ENCODE results near the gene CYP4F8.
"Not testable (repeated sequence)": the region's sequence is repeated elsewhere in the genome, so short reads cannot be mapped to it uniquely, and the experiment has no call there.

CYP4F8 gene

GRCh38 chr19:15666186-15666585 is 51.2 kb downstream of the CYP4F8 start:
- H3K9me3 ChIP-seq: no peaks in the 10 kb centered on the region
- H3K36me3 ChIP-seq: no peaks in the 10 kb centered on the region
- no peaks in the 10 kb centered on the region for H3K27me3 ChIP-seq
- H3K4me1 ChIP-seq: no peaks in the 10 kb centered on the region
- no peak overlapping the region for H3K9ac ChIP-seq
- H4K20me1 ChIP-seq: no peaks in the 10 kb centered on the region
- H3K4me2 ChIP-seq: no peak overlapping the region
- no peak for TF ChIP-seq Cebpa-rat (IDR thresholded peaks at IDR 0.05)
- H3K27ac ChIP-seq: no peak overlapping the region
- no peak overlapping the region for H3K4me3 ChIP-seq

GRCh38 chr19:15666883-15667282 is 51.9 kb downstream of the CYP4F8 start:
- no peak overlapping the region for H3K9ac ChIP-seq
- no peaks in the 10 kb centered on the region for H3K4me1 ChIP-seq
- no peaks in the 10 kb centered on the region for H4K20me1 ChIP-seq
- H3K4me2 ChIP-seq: no peak overlapping the region
- no peaks in the 10 kb centered on the region for H3K36me3 ChIP-seq
- H3K4me3 ChIP-seq: no peak overlapping the region
- no peaks in the 10 kb centered on the region for H3K9me3 ChIP-seq
- no peak for TF ChIP-seq Cebpa-rat (IDR thresholded peaks at IDR 0.05)
- H3K27me3 ChIP-seq: no peaks in the 10 kb centered on the region
- H3K27ac ChIP-seq: no peak overlapping the region

GRCh38 chr19:15669440-15669839 is 54.4 kb downstream of the CYP4F8 start:
- H3K4me3 ChIP-seq: no peak overlapping the region
- H3K4me1 ChIP-seq: 0 out of 2 replicates have a peak, but pooled peaks cover 7% of the 10 kb centered on the region
- no peak overlapping the region for H3K4me2 ChIP-seq
- TF ChIP-seq Cebpa-rat (IDR thresholded peaks at IDR 0.05): no peak
- H3K36me3 ChIP-seq: no peaks in the 10 kb centered on the region
- H3K9me3 ChIP-seq: no peaks in the 10 kb centered on the region
- H3K27me3 ChIP-seq: no peaks in the 10 kb centered on the region
- H3K9ac ChIP-seq: no peak overlapping the region
- no peaks in the 10 kb centered on the region for H4K20me1 ChIP-seq
- H3K27ac ChIP-seq: no peak overlapping the region

GRCh38 chr19:15669891-15670290 is 54.9 kb downstream of the CYP4F8 start:
- Histone ChIP-seq H3K9me3 (no peaks in the 10 kb centered on the region), H3K9ac (no peak overlapping the region), H3K4me1 (0 out of 2 replicates have a peak, but pooled peaks cover 7% of the 10 kb centered on the region), H3K4me3 (no peak overlapping the region), H3K4me2 (no peak overlapping the region), H3K27me3 (no peaks in the 10 kb centered on the region), H4K20me1 (no peaks in the 10 kb centered on the region), H3K27ac (no peak overlapping the region), H3K36me3 (no peaks in the 10 kb centered on the region)
- no peak for TF ChIP-seq Cebpa-rat (IDR thresholded peaks at IDR 0.05)

- no peak for TF ChIP-seq Cebpa-rat (IDR thresholded peaks at IDR 0.05)
- Histone ChIP-seq H3K4me1 (0 out of 2 replicates have a peak, but pooled peaks cover 7% of the 10 kb centered on the region), H3K36me3 (no peaks in the 10 kb centered on the region), H4K20me1 (no peaks in the 10 kb centered on the region), H3K9ac (no peak overlapping the region), H3K9me3 (no peaks in the 10 kb centered on the region), H3K4me2 (no peak overlapping the region), H3K4me3 (no peak overlapping the region), H3K27me3 (no peaks in the 10 kb centered on the region), H3K27ac (no peak overlapping the region)
Observed at GRCh38 chr19:15671237-15671821, 56.3 kb downstream of the CYP4F8 start.

- no peak for TF ChIP-seq Cebpa-rat (IDR thresholded peaks at IDR 0.05)
- no peaks in the 10 kb centered on the region for H3K36me3 ChIP-seq
- H3K9me3 ChIP-seq: no peaks in the 10 kb centered on the region
- no peak overlapping the region for H3K27ac ChIP-seq
- no peak overlapping the region for H3K4me2 ChIP-seq
- no peak overlapping the region for H3K4me3 ChIP-seq
- H3K27me3 ChIP-seq: no peaks in the 10 kb centered on the region
- no peak overlapping the region for H3K9ac ChIP-seq
- 0 out of 2 replicates have a peak, but pooled peaks cover 7% of the 10 kb centered on the region for H3K4me1 ChIP-seq
- H4K20me1 ChIP-seq: no peaks in the 10 kb centered on the region
Observed at GRCh38 chr19:15671891-15672579, 57.0 kb downstream of the CYP4F8 start.

GRCh38 chr19:15672580-15673175 is 57.7 kb downstream of the CYP4F8 start, which contains the start of gene CYP4F12:
TSS of gene CYP4F12 (plus strand) at chr19:15673087. CDS start at chr19:15673530, 443 bp downstream.
- Histone ChIP-seq H3K4me2 (no peak within 1 kb of the TSS), H3K36me3 (no peaks in the 10 kb centered on the region), H3K27ac (no peak within 1 kb of the TSS), H3K4me1 (0 out of 2 replicates have a peak, but pooled peaks cover 7% of the 10 kb centered on the region), H3K27me3 (no peaks in the 10 kb centered on the region), H3K4me3 (no peak within 1 kb of the TSS), H3K9ac (no peak within 1 kb of the TSS), H4K20me1 (no peaks in the 10 kb centered on the region), H3K9me3 (no peaks in the 10 kb centered on the region)
- no peak for TF ChIP-seq Cebpa-rat (IDR thresholded peaks at IDR 0.05)

GRCh38 chr19:15673176-15673654 is 58.2 kb downstream of the CYP4F8 start:
- Histone ChIP-seq H3K9me3 (no peaks in the 10 kb centered on the region), H3K4me2 (no peak overlapping the region), H3K4me3 (no peak overlapping the region), H3K9ac (no peak overlapping the region), H4K20me1 (no peaks in the 10 kb centered on the region), H3K27ac (no peak overlapping the region), H3K27me3 (no peaks in the 10 kb centered on the region), H3K4me1 (0 out of 2 replicates have a peak, but pooled peaks cover 7% of the 10 kb centered on the region), H3K36me3 (no peaks in the 10 kb centered on the region)
- TF ChIP-seq Cebpa-rat (IDR thresholded peaks at IDR 0.05): no peak

GRCh38 chr19:15675560-15675959 is 60.5 kb downstream of the CYP4F8 start:
- no peak overlapping the region for H3K4me2 ChIP-seq
- no peaks in the 10 kb centered on the region for H4K20me1 ChIP-seq
- no peak overlapping the region for H3K4me3 ChIP-seq
- no peak for TF ChIP-seq Cebpa-rat (IDR thresholded peaks at IDR 0.05)
- H3K9me3 ChIP-seq: no peaks in the 10 kb centered on the region
- H3K36me3 ChIP-seq: no peaks in the 10 kb centered on the region
- 0 out of 2 replicates have a peak, but pooled peaks cover 7% of the 10 kb centered on the region for H3K4me1 ChIP-seq
- H3K9ac ChIP-seq: no peak overlapping the region
- H3K27me3 ChIP-seq: no peaks in the 10 kb centered on the region
- no peak overlapping the region for H3K27ac ChIP-seq

- Histone ChIP-seq H3K36me3 (no peaks in the 10 kb centered on the region), H3K4me2 (no peak overlapping the region), H3K27ac (no peak overlapping the region), H3K27me3 (no peaks in the 10 kb centered on the region), H3K9me3 (no peaks in the 10 kb centered on the region), H3K4me1 (no peaks in the 10 kb centered on the region), H4K20me1 (no peaks in the 10 kb centered on the region), H3K4me3 (no peak overlapping the region), H3K9ac (no peak overlapping the region)
- TF ChIP-seq Cebpa-rat (IDR thresholded peaks at IDR 0.05): no peak
Observed at GRCh38 chr19:15679089-15679488, 64.1 kb downstream of the CYP4F8 start.

GRCh38 chr19:15679865-15680264 is 64.8 kb downstream of the CYP4F8 start:
- not testable (repeated sequence) for H3K4me3 ChIP-seq, H3K27ac ChIP-seq, H3K4me2 ChIP-seq, H3K27me3 ChIP-seq, H4K20me1 ChIP-seq, H3K9ac ChIP-seq, H3K36me3 ChIP-seq, H3K9me3 ChIP-seq, H3K4me1 ChIP-seq
